COLO829 (cell line): ENCODE measurements around the gene RPL32.
"Not testable (repeated sequence)": the region's sequence is repeated elsewhere in the genome, so short reads cannot be mapped to it uniquely, and the experiment has no call there.

Source experiments
- DNase-seq: peaks from one replicate; pipeline ENCODE4 v3.0.0; 2012; ENCODE audit warnings: low spot score

The RPL32 gene

GRCh38 chr3:12808587-12808986 lies 32.8 kb downstream of the RPL32 start:
- DNase-seq: no peak

- DNase-seq: no peak
Measured at GRCh38 chr3:12807601-12808359, 33.6 kb downstream of the RPL32 start.

- DNase-seq: no peak
Measured at GRCh38 chr3:12807066-12807465, 34.3 kb downstream of the RPL32 start.

GRCh38 chr3:12803371-12803770 lies 38.0 kb downstream of the RPL32 start:
- DNase-seq: no peak

- DNase-seq: no peak
Measured at GRCh38 chr3:12799525-12800440, 41.6 kb downstream of the RPL32 start.

GRCh38 chr3:12798559-12799179 lies 42.7 kb downstream of the RPL32 start:
- no peak for DNase-seq

GRCh38 chr3:12797892-12798558 lies 43.3 kb downstream of the RPL32 start:
- DNase-seq: no peak

GRCh38 chr3:12797124-12797891 lies 44.1 kb downstream of the RPL32 start:
- no peak for DNase-seq

- no peak for DNase-seq
Measured at GRCh38 chr3:12796171-12797123, 44.9 kb downstream of the RPL32 start, which contains the start of gene CAND2. Gene CAND2 (plus strand): TSS chr3:12796680. CDS start chr3:12796721, 41 bp downstream.

GRCh38 chr3:12793701-12794100 lies 47.7 kb downstream of the RPL32 start:
- DNase-seq: no peak

GRCh38 chr3:12791430-12791829 lies 49.9 kb downstream of the RPL32 start:
- DNase-seq: no peak

- DNase-seq: not testable (repeated sequence)
Measured at GRCh38 chr3:12787967-12788690, 53.2 kb downstream of the RPL32 start.

GRCh38 chr3:12787346-12787745 lies 54.0 kb downstream of the RPL32 start:
- peak; percentile 5 for DNase-seq

GRCh38 chr3:12785096-12785495 lies 56.3 kb downstream of the RPL32 start:
- no peak for DNase-seq
